ENCODE results near the gene COL15A1.

- TF ChIP-seq CTCF (IDR thresholded peaks at IDR 0.05) (no peak), POLR2AphosphoS5 (IDR thresholded peaks at IDR 0.05) (no peak)
Measured at GRCh38 chr9:98983295-98984268, 39.9 kb downstream of the COL15A1 start.

Measured in stomach (tissue), 4 donors.